HepG2 (cell line): Measurements from ENCODE around the gene KLC4. TPM values are rescaled to one million over a fixed set of nuclear protein-coding genes. Genes with fewer than 3 reads are reported as not detected.
A peak's percentile ranks its signal among the peaks of the same experiment; 100 is the strongest.

Source experiments
- TCF7 ChIP-seq: sonication (generic); IDR thresholded peaks from 2 replicates; pipeline ENCODE4 v1.6.1; 2016; ENCODE audit warnings: antibody characterized with exemption, low read depth
- ZNF124 ChIP-seq: sonication (generic); formaldehyde crosslinking; IDR thresholded peaks from 2 replicates; pipeline ENCODE4 v1.4.0; 2020; ENCODE audit warnings: missing genetic modification reagents
- ZNF772 ChIP-seq: sonication (generic); formaldehyde crosslinking; IDR thresholded peaks from 2 replicates; pipeline ENCODE4 v1.5.0; 2020; ENCODE audit warnings: mild to moderate bottlenecking, missing genetic modification reagents
- polyA plus RNA-seq, 8 experiments: library from polyadenylated mRNA; depleted of rRNA in 3 of 8; stranded (reverse) in 7 of 8; unstranded in 1 of 8; fragments of >200 nt; fragmentation: Illumina TruSeq in 4 of 8; extraction: Trizol in 4 of 8; gene quantifications; 2 replicates each; pipeline versions ENCODE4 v1.2.1 to v1.2.3, GENCODE V29; 2011 to 2016; ENCODE audit warnings: low read depth in 4 of 8, missing spikeins in 1 of 8, mixed read lengths in 1 of 8; ENCODE audit not compliant: insufficient read depth in 1 of 8
- total RNA-seq, 5 experiments: library from RNA; depleted of rRNA; stranded (reverse); fragments of >200 nt; fragmentation: Illumina TruSeq; extraction: Trizol; gene quantifications; 2 replicates each; pipeline ENCODE4 v1.2.3, GENCODE V29; 2016; ENCODE audit warnings: low read depth in 1 of 5
- TF ChIP-seq, protein P1 (sequence below): sonication (generic); formaldehyde crosslinking; IDR thresholded peaks from 2 replicates; pipeline ENCODE4 v1.5.1; 2020; ENCODE audit warnings: mild to moderate bottlenecking, moderate library complexity, missing genetic modification reagents
- TF ChIP-seq, protein P2 (sequence below): sonication (generic); formaldehyde crosslinking; IDR thresholded peaks from 2 replicates; pipeline ENCODE4; 2020; ENCODE audit warnings: missing genetic modification reagents, mild to moderate bottlenecking, borderline replicate concordance
- TF ChIP-seq, protein P3 (sequence below): sonication (generic); formaldehyde crosslinking; IDR thresholded peaks from 2 replicates; pipeline ENCODE4 v1.4.0; 2020; ENCODE audit warnings: missing genetic modification reagents

KLC4 gene
- total and polyA plus RNA-seq, 2 of the 13 experiments (the other 11 are each of a cell fraction or from before 2014, with no cell fraction given) = 45.4 to 70.4 TPM

DNA sequence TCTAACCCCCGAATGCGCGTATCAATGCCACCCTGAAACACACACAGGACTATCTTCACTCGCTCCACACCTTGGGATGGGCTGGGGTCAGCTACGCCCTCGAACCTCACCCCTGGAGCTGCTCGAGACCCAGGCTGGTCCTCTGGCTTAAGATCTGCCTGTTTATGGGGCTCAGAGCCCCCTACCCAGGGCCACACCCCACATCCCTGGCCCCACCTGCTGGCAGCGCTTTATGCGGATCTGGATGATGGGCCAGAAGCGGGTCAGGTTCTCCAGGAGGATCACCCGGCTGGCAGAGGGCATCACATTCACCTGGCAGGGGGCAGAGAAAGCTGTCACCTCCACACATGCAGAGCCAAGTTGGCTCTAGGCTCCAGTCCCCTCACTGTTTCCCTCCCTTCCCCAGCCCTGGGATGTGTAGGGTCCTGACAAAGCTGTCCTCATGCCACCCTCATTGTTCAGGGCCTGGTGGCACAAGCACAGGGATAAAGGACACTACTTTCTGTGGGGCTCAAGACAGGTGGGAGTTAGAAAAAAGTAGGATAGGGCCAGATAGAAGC is 14.0 kb upstream of the KLC4 start (continued):
- TF ChIP-seq, protein P1, sequence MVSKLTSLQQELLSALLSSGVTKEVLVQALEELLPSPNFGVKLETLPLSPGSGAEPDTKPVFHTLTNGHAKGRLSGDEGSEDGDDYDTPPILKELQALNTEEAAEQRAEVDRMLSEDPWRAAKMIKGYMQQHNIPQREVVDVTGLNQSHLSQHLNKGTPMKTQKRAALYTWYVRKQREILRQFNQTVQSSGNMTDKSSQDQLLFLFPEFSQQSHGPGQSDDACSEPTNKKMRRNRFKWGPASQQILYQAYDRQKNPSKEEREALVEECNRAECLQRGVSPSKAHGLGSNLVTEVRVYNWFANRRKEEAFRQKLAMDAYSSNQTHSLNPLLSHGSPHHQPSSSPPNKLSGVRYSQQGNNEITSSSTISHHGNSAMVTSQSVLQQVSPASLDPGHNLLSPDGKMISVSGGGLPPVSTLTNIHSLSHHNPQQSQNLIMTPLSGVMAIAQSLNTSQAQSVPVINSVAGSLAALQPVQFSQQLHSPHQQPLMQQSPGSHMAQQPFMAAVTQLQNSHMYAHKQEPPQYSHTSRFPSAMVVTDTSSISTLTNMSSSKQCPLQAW = no peak
- TF ChIP-seq ZNF124 = no peak
- TF ChIP-seq, protein P2, sequence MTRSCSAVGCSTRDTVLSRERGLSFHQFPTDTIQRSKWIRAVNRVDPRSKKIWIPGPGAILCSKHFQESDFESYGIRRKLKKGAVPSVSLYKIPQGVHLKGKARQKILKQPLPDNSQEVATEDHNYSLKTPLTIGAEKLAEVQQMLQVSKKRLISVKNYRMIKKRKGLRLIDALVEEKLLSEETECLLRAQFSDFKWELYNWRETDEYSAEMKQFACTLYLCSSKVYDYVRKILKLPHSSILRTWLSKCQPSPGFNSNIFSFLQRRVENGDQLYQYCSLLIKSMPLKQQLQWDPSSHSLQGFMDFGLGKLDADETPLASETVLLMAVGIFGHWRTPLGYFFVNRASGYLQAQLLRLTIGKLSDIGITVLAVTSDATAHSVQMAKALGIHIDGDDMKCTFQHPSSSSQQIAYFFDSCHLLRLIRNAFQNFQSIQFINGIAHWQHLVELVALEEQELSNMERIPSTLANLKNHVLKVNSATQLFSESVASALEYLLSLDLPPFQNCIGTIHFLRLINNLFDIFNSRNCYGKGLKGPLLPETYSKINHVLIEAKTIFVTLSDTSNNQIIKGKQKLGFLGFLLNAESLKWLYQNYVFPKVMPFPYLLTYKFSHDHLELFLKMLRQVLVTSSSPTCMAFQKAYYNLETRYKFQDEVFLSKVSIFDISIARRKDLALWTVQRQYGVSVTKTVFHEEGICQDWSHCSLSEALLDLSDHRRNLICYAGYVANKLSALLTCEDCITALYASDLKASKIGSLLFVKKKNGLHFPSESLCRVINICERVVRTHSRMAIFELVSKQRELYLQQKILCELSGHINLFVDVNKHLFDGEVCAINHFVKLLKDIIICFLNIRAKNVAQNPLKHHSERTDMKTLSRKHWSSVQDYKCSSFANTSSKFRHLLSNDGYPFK (CRISPR knock-in tag) = no peak
- TF ChIP-seq TCF7 = no peak
- TF ChIP-seq, protein P3, sequence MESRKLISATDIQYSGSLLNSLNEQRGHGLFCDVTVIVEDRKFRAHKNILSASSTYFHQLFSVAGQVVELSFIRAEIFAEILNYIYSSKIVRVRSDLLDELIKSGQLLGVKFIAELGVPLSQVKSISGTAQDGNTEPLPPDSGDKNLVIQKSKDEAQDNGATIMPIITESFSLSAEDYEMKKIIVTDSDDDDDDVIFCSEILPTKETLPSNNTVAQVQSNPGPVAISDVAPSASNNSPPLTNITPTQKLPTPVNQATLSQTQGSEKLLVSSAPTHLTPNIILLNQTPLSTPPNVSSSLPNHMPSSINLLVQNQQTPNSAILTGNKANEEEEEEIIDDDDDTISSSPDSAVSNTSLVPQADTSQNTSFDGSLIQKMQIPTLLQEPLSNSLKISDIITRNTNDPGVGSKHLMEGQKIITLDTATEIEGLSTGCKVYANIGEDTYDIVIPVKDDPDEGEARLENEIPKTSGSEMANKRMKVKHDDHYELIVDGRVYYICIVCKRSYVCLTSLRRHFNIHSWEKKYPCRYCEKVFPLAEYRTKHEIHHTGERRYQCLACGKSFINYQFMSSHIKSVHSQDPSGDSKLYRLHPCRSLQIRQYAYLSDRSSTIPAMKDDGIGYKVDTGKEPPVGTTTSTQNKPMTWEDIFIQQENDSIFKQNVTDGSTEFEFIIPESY (CRISPR knock-in tag) = peak; percentile 91
- no peak for TF ChIP-seq ZNF772 (CRISPR knock-in tag)
